ENCODE measurements around the gene SAMD14. TPM values are rescaled to one million over a fixed set of nuclear protein-coding genes. Genes with fewer than 3 reads are reported as not detected.

Gene SAMD14
- total RNA-seq, 1 donor from 2014 or later = 8.7 TPM

DNA sequence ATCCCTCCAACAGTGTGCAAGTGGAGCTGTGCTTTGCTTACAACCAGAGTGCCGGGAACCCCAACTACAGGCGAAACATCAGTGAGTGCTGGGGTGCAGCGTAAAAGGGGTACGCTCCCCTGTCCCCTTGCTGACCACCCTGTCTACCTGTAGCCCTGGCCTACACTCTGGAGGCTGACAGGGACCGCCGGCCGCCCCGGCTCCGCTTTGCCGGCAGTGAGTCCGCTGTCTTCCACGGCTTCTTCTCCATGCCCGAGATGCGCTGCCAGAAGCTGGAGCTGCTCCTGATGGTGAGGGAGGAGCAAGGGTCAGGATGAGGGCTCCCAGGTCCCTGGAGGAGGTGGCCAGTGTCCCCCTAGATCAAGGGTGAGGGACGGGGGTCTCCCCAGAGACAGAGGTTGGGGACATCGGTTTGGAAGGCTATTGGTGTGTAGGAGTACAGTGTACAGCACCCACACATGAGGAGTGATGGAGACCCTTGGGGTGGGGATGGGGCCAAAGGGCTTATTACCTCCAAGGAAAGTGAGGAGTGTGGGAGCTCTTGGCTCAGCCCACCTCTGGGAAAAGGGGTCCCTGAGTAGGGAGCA, 54.4 kb downstream of the SAMD14 start:
- H3K4me3 ChIP-seq = no peak overlapping the region
- H4K20me1 ChIP-seq (ENCODE audit: low read depth) = no peaks in the 10 kb centered on the region
- H3K79me2 ChIP-seq (ENCODE audit: low read depth) = no peaks in the 10 kb centered on the region
- Mint-ChIP-seq H3K4me1 (peaks cover 2% of the 10 kb centered on the region), H3K27ac (no peak overlapping the region), H3K4me3 (no peak overlapping the region), H3K9me3 (no peaks in the 10 kb centered on the region), H3K36me3 (no peaks in the 10 kb centered on the region), H3K27me3 (ENCODE audit: insufficient read depth, low read depth) (peaks cover 8% of the 10 kb centered on the region)
- TF ChIP-seq EZH2 (IDR thresholded peaks at IDR 0.05) = no peak
- TF ChIP-seq, protein P1, sequence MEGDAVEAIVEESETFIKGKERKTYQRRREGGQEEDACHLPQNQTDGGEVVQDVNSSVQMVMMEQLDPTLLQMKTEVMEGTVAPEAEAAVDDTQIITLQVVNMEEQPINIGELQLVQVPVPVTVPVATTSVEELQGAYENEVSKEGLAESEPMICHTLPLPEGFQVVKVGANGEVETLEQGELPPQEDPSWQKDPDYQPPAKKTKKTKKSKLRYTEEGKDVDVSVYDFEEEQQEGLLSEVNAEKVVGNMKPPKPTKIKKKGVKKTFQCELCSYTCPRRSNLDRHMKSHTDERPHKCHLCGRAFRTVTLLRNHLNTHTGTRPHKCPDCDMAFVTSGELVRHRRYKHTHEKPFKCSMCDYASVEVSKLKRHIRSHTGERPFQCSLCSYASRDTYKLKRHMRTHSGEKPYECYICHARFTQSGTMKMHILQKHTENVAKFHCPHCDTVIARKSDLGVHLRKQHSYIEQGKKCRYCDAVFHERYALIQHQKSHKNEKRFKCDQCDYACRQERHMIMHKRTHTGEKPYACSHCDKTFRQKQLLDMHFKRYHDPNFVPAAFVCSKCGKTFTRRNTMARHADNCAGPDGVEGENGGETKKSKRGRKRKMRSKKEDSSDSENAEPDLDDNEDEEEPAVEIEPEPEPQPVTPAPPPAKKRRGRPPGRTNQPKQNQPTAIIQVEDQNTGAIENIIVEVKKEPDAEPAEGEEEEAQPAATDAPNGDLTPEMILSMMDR (IDR thresholded peaks at IDR 0.05) = no peak
- no peak for TF ChIP-seq EZH2phosphoT487 (IDR thresholded peaks at IDR 0.05)
- H3F3A ChIP-seq (ENCODE audit: low read depth) = no peaks in the 10 kb centered on the region
- no peak overlapping the region for H3K9ac ChIP-seq
- no peak for DNase-seq (ENCODE audit: low spot score)
- H3K4me2 ChIP-seq = no peak overlapping the region
- no peaks in the 10 kb centered on the region for H3K4me1 ChIP-seq
- H2AFZ ChIP-seq (replicated peaks) = no peak overlapping the region
- H3K9me3 ChIP-seq (ENCODE audit: low read depth) = no peaks in the 10 kb centered on the region
- H3K36me3 ChIP-seq = no peaks in the 10 kb centered on the region
- no peaks in the 10 kb centered on the region for H3K27me3 ChIP-seq
- H3K27ac ChIP-seq = no peak overlapping the region

DNA sequence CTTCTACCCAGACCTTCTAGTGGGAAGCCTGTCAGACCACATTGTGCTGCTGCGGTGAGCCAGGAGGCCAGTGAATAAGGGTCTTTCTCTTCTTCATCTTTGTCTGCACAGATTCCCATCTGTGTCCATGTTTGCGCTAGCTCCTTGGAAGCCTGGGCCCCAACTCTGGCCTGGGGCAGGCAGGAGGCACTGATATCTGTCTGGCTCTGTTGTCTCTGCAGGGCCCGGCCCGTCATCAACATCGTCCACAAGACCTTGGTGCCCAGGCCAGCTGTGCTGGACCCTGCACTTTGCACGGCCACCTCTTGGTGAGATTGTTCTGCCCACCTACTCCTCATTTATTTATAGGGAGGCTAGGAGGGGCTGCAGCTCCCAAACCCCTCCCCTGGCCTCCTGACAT, 55.7 kb downstream of the SAMD14 start:
- TF ChIP-seq EZH2phosphoT487 (IDR thresholded peaks at IDR 0.05) (no peak), EZH2 (IDR thresholded peaks at IDR 0.05) (no peak)
- TF ChIP-seq, protein P1 (IDR thresholded peaks at IDR 0.05) = no peak
- H3K36me3 ChIP-seq = no peaks in the 10 kb centered on the region
- H3K27ac ChIP-seq = no peak overlapping the region
- DNase-seq (ENCODE audit: low spot score) = no peak
- no peak overlapping the region for H3K9ac ChIP-seq
- H3K36me3 Mint-ChIP-seq = no peaks in the 10 kb centered on the region
- H3K27me3 Mint-ChIP-seq (ENCODE audit: insufficient read depth, low read depth) = peaks cover 7% of the 10 kb centered on the region
- H3K4me3 ChIP-seq = no peak overlapping the region
- H2AFZ ChIP-seq (replicated peaks) = no peak overlapping the region
- H3K4me1 ChIP-seq = no peaks in the 10 kb centered on the region
- no peaks in the 10 kb centered on the region for H3F3A ChIP-seq (ENCODE audit: low read depth)
- no peak overlapping the region for H3K4me3 Mint-ChIP-seq
- H4K20me1 ChIP-seq (ENCODE audit: low read depth) = no peaks in the 10 kb centered on the region
- peaks cover 2% of the 10 kb centered on the region for H3K4me1 Mint-ChIP-seq
- no peak overlapping the region for H3K4me2 ChIP-seq
- H3K9me3 Mint-ChIP-seq = no peaks in the 10 kb centered on the region
- H3K79me2 ChIP-seq (ENCODE audit: low read depth) = no peaks in the 10 kb centered on the region
- no peaks in the 10 kb centered on the region for H3K9me3 ChIP-seq (ENCODE audit: low read depth)
- H3K27ac Mint-ChIP-seq = no peak overlapping the region
- H3K27me3 ChIP-seq = no peaks in the 10 kb centered on the region

- H3K4me1 ChIP-seq = no peaks in the 10 kb centered on the region
- Mint-ChIP-seq H3K27ac (no peak overlapping the region), H3K9me3 (no peaks in the 10 kb centered on the region), H3K4me3 (no peak overlapping the region), H3K36me3 (no peaks in the 10 kb centered on the region), H3K27me3 (ENCODE audit: insufficient read depth, low read depth) (peaks cover 7% of the 10 kb centered on the region), H3K4me1 (peaks cover 2% of the 10 kb centered on the region)
- H3K36me3 ChIP-seq = no peaks in the 10 kb centered on the region
- no peaks in the 10 kb centered on the region for H3K27me3 ChIP-seq
- H3K79me2 ChIP-seq (ENCODE audit: low read depth) = no peaks in the 10 kb centered on the region
- H3K9me3 ChIP-seq (ENCODE audit: low read depth) = no peaks in the 10 kb centered on the region
- no peak overlapping the region for H2AFZ ChIP-seq (replicated peaks)
- TF ChIP-seq, protein P1 (IDR thresholded peaks at IDR 0.05) = no peak
- TF ChIP-seq EZH2phosphoT487 (IDR thresholded peaks at IDR 0.05) (no peak), EZH2 (IDR thresholded peaks at IDR 0.05) (no peak)
- H3K4me3 ChIP-seq = no peak overlapping the region
- no peak for DNase-seq (ENCODE audit: low spot score)
- no peak overlapping the region for H3K27ac ChIP-seq
- H3K4me2 ChIP-seq = no peak overlapping the region
- no peaks in the 10 kb centered on the region for H4K20me1 ChIP-seq (ENCODE audit: low read depth)
- H3K9ac ChIP-seq = no peak overlapping the region
- H3F3A ChIP-seq (ENCODE audit: low read depth) = no peaks in the 10 kb centered on the region
These were observed 57.0 kb downstream of the SAMD14 start for GRCh38 chr17:50072925-50073324.
